Neural cell (in vitro differentiated cells): ENCODE results near the gene GSTM3. TPM values are rescaled to one million over a fixed set of nuclear protein-coding genes. Genes with fewer than 3 reads are reported as not detected.

Source experiments
- H2AFZ ChIP-seq: fragments of 200-600, 300-800 bp; sonication (generic), shearing (Covaris generic); 2 replicates; pipeline ENCODE4 v1.6.0; 2014; ENCODE audit warnings: low read depth, mild to moderate bottlenecking, antibody characterized with exemption, low read length, moderate library complexity
- H3F3A ChIP-seq: fragments of 200-600 bp; shearing (Covaris generic); 2 replicates; pipeline ENCODE4 v1.6.1; 2016; ENCODE audit warnings: mild to moderate bottlenecking, moderate library complexity, mixed read lengths, antibody characterized with exemption, low read length; ENCODE audit not compliant: insufficient read depth, poor library complexity, severe bottlenecking
- H3K27ac ChIP-seq: fragments of 200-600, 300-800 bp; sonication (generic), shearing (Covaris generic); 2 replicates; pipeline ENCODE4 v1.5.1; 2014; ENCODE audit warnings: mild to moderate bottlenecking, low read length, moderate library complexity
- H3K27me3 ChIP-seq: fragments of 300-800, 200-600 bp; sonication (generic), shearing (Covaris generic); 2 replicates; pipeline ENCODE4 v1.6.0; 2014; ENCODE audit warnings: mild to moderate bottlenecking, low read depth, low read length, moderate library complexity; ENCODE audit not compliant: insufficient read depth
- H3K36me3 ChIP-seq: fragments of 300-800, 200-600 bp; sonication (generic), shearing (Covaris generic); 2 replicates; pipeline ENCODE4 v1.5.1; 2014; ENCODE audit warnings: mild to moderate bottlenecking, antibody characterized with exemption, low read length, moderate library complexity; ENCODE audit not compliant: insufficient read depth
- H3K4me2 ChIP-seq: fragments of 300-800, 200-600 bp; sonication (generic), shearing (Covaris generic); 2 replicates; pipeline ENCODE4 v1.6.0; 2014; ENCODE audit warnings: mild to moderate bottlenecking, low read length
- H3K4me3 ChIP-seq: fragments of 300-800, 200-600 bp; sonication (generic), shearing (Covaris generic); 2 replicates; pipeline ENCODE4 v1.5.1; 2014; ENCODE audit warnings: mild to moderate bottlenecking, low read length, moderate library complexity
- H3K79me2 ChIP-seq: fragments of 200-600 bp; shearing (Covaris generic); replicated peaks from 2 replicates; pipeline ENCODE4 v1.6.0; 2014; ENCODE audit warnings: mild to moderate bottlenecking, low read length, moderate library complexity; ENCODE audit not compliant: insufficient read depth
- H3K9ac ChIP-seq: fragments of 300-800, 200-600 bp; sonication (generic), shearing (Covaris generic); 2 replicates; pipeline ENCODE4 v1.6.1; 2016; ENCODE audit warnings: mild to moderate bottlenecking, low read length, mixed read lengths
- H3K9me2 ChIP-seq: fragments of 200-600 bp; shearing (Covaris generic); 2 replicates; pipeline ENCODE4 v1.6.1; 2016; ENCODE audit warnings: mild to moderate bottlenecking, low read length, mixed read lengths; ENCODE audit not compliant: insufficient read depth
- H3K9me3 ChIP-seq: fragments of 200-600, 300-800 bp; sonication (generic), shearing (Covaris generic); 2 replicates; pipeline ENCODE4 v1.6.1; 2016; ENCODE audit warnings: mild to moderate bottlenecking, mixed run types, low read length, moderate library complexity, mixed read lengths
- H4K20me1 ChIP-seq: fragments of 200-600 bp; shearing (Covaris generic); 2 replicates; pipeline ENCODE4 v1.6.1; 2016; ENCODE audit warnings: mild to moderate bottlenecking, mixed run types; ENCODE audit not compliant: insufficient read depth
- CTCF ChIP-seq: fragments of 450-650 bp; IDR thresholded peaks from 2 replicates; pipeline ENCODE4 v1.5.1; 2014; ENCODE audit warnings: antibody characterized with exemption, mild to moderate bottlenecking, moderate library complexity; ENCODE audit not compliant: poor library complexity, severe bottlenecking
- EP300 ChIP-seq: fragments of 450-650 bp; conservative IDR thresholded peaks from 2 replicates; pipeline ENCODE4 v1.6.1; 2014; ENCODE audit warnings: antibody characterized with exemption, mild to moderate bottlenecking, moderate library complexity; ENCODE audit not compliant: poor library complexity, severe bottlenecking
- EZH2 ChIP-seq: fragments of 200-600, 300-800 bp; shearing (Covaris generic), sonication (generic); IDR thresholded peaks from 2 replicates; pipeline ENCODE4 v1.6.1; 2014; ENCODE audit warnings: antibody characterized with exemption, low read length, borderline replicate concordance, mild to moderate bottlenecking; ENCODE audit not compliant: insufficient read depth, poor library complexity, severe bottlenecking
- MXI1 ChIP-seq: fragments of 450-650 bp; conservative IDR thresholded peaks from 2 replicates; pipeline ENCODE4 v1.6.1; 2014; ENCODE audit warnings: antibody characterized with exemption, mild to moderate bottlenecking; ENCODE audit not compliant: poor library complexity, severe bottlenecking
- POLR2AphosphoS5 ChIP-seq: IDR thresholded peaks from 2 replicates; pipeline ENCODE4 v1.6.1; 2012
- RAD21 ChIP-seq: fragments of 450-650 bp; conservative IDR thresholded peaks from 2 replicates; pipeline ENCODE4 v1.6.1; 2014; ENCODE audit warnings: antibody characterized with exemption, mild to moderate bottlenecking, moderate library complexity
- REST ChIP-seq: IDR thresholded peaks from 2 replicates; pipeline ENCODE4 v1.6.1; 2012; ENCODE audit warnings: borderline replicate concordance
- SMC3 ChIP-seq: fragments of 450-650 bp; conservative IDR thresholded peaks from 2 replicates; pipeline ENCODE4 v1.6.1; 2014; ENCODE audit warnings: antibody characterized with exemption, mild to moderate bottlenecking, moderate library complexity; ENCODE audit not compliant: poor library complexity
- TAF1 ChIP-seq: IDR thresholded peaks from 2 replicates; pipeline ENCODE4 v1.6.1; 2012; ENCODE audit warnings: low read depth
- polyA plus RNA-seq: library from polyadenylated mRNA; depleted of rRNA; stranded (reverse); fragments of >200 nt; gene quantifications from 2 replicates; pipeline ENCODE4 v1.2.3, GENCODE V29; 2014

The GSTM3 gene
- polyA plus RNA-seq, 1 donor from 2014 or later, result 195 TPM

GRCh38 chr1:109721042-109721441 is 19.8 kb downstream of the GSTM3 start:
- no peaks in the 10 kb centered on the region for H3K27me3 ChIP-seq
- no peak overlapping the region for H3K4me2 ChIP-seq
- no peaks in the 10 kb centered on the region for H3K79me2 ChIP-seq
- H3K36me3 ChIP-seq, result no peaks in the 10 kb centered on the region
- H3K4me3 ChIP-seq, result no peak overlapping the region
- H3K9me2 ChIP-seq, result no peaks in the 10 kb centered on the region
- no peaks in the 10 kb centered on the region for H4K20me1 ChIP-seq
- H2AFZ ChIP-seq, result no peak overlapping the region
- no peaks in the 10 kb centered on the region for H3F3A ChIP-seq
- no peak overlapping the region for H3K27ac ChIP-seq
- H3K9me3 ChIP-seq, result no peaks in the 10 kb centered on the region
- H3K9ac ChIP-seq, result no peak overlapping the region
- no peak for TF ChIP-seq EP300
- TF ChIP-seq POLR2AphosphoS5, result no peak
- no peak for TF ChIP-seq CTCF
- no peak for TF ChIP-seq REST
- TF ChIP-seq TAF1, result no peak

GRCh38 chr1:109719337-109719837 is 21.5 kb downstream of the GSTM3 start:
- no peaks in the 10 kb centered on the region for H3F3A ChIP-seq
- no peaks in the 10 kb centered on the region for H3K9me2 ChIP-seq
- H3K4me3 ChIP-seq, result no peak overlapping the region
- no peaks in the 10 kb centered on the region for H3K9me3 ChIP-seq
- no peaks in the 10 kb centered on the region for H3K36me3 ChIP-seq
- TF ChIP-seq TAF1, result no peak
- TF ChIP-seq POLR2AphosphoS5, result no peak
- TF ChIP-seq EP300, result no peak
- TF ChIP-seq RAD21, result no peak
- TF ChIP-seq EZH2, result no peak
- TF ChIP-seq SMC3, result no peak
- H3K27me3 ChIP-seq, result no peaks in the 10 kb centered on the region
- no peak overlapping the region for H3K9ac ChIP-seq
- H3K27ac ChIP-seq, result no peak overlapping the region
- no peak overlapping the region for H3K4me2 ChIP-seq
- H4K20me1 ChIP-seq, result no peaks in the 10 kb centered on the region
- no peaks in the 10 kb centered on the region for H3K79me2 ChIP-seq
- no peak overlapping the region for H2AFZ ChIP-seq

- Histone ChIP-seq H4K20me1 (no peaks in the 10 kb centered on the region), H2AFZ (no peak overlapping the region), H3F3A (no peaks in the 10 kb centered on the region), H3K27me3 (no peaks in the 10 kb centered on the region), H3K27ac (no peak overlapping the region), H3K36me3 (no peaks in the 10 kb centered on the region), H3K4me2 (no peak overlapping the region), H3K79me2 (no peaks in the 10 kb centered on the region), H3K4me3 (no peak overlapping the region), H3K9ac (no peak overlapping the region), H3K9me2 (no peaks in the 10 kb centered on the region), H3K9me3 (no peaks in the 10 kb centered on the region)
- no peak for TF ChIP-seq POLR2AphosphoS5
- TF ChIP-seq RAD21, result no peak
- TF ChIP-seq REST, result no peak
- TF ChIP-seq CTCF, result no peak
- no peak for TF ChIP-seq EZH2
- TF ChIP-seq MXI1, result no peak
- TF ChIP-seq EP300, result no peak
- no peak for TF ChIP-seq SMC3
- no peak for TF ChIP-seq TAF1
Observed at GRCh38 chr1:109718495-109718894, 22.3 kb downstream of the GSTM3 start.
